ENCODE data around the gene ATP9A. TPM values are rescaled to one million over a fixed set of nuclear protein-coding genes. Genes with fewer than 3 reads are reported as not detected.
A peak's percentile ranks its signal among the peaks of the same experiment; 100 is the strongest.

Gene ATP9A
- total RNA-seq, 1 experiment from 2014 or later, result 12.1 TPM

GRCh38 chr20:51810155-51811041 lies 42.2 kb upstream of the ATP9A start:
- Histone ChIP-seq H2BK12ac (ENCODE audit: insufficient read length, low read depth, low read length) (no peak overlapping the region), H2BK15ac (ENCODE audit: low read depth, low read length) (no peak overlapping the region), H3K27ac (ENCODE audit: insufficient read length, low read depth, low read length) (no peak overlapping the region), H3T11ph (ENCODE audit: low read length) (no peak overlapping the region), H4K91ac (ENCODE audit: insufficient read length, low read depth, low read length) (no peak overlapping the region), H3K27me3 (ENCODE audit: insufficient read depth, low read length) (no peaks in the 10 kb centered on the region), H3K4me1 (ENCODE audit: insufficient read depth, low read length) (peaks cover 4% of the 10 kb centered on the region; the same call in 1 of the 2 replicates), H3K23ac (ENCODE audit: insufficient read length, low read depth, low read length) (no peak overlapping the region), H3K14ac (ENCODE audit: insufficient read depth, low read length) (no peak overlapping the region), H2AK5ac (ENCODE audit: insufficient read length, low read length) (no peak overlapping the region), H2BK20ac (ENCODE audit: low read depth, low read length, poor library complexity, severe bottlenecking) (no peak overlapping the region), H2AFZ (ENCODE audit: low read length) (no peak overlapping the region), H3K79me2 (ENCODE audit: insufficient read depth, low read length) (no peaks in the 10 kb centered on the region), H3K4me2 (ENCODE audit: insufficient read depth, insufficient read length, low read length) (no peak overlapping the region), H2BK120ac (ENCODE audit: low read depth, low read length, poor library complexity, severe bottlenecking) (no peak overlapping the region), H4K20me1 (ENCODE audit: control insufficient read depth, insufficient read depth, insufficient read length) (no peaks in the 10 kb centered on the region), H3K56ac (ENCODE audit: insufficient read length, low read depth, low read length) (no peak overlapping the region), H3K9me3 (ENCODE audit: control insufficient read depth, low read depth, low read length) (no peaks in the 10 kb centered on the region), H3K23me2 (ENCODE audit: insufficient read length, low read depth, low read length, poor library complexity, severe bottlenecking) (no peaks in the 10 kb centered on the region), H4K8ac (replicated peaks; ENCODE audit: insufficient read length, low read depth, low read length) (no peak overlapping the region), H3K18ac (ENCODE audit: insufficient read length, low read depth, low read length) (no peak overlapping the region), H3K79me1 (ENCODE audit: insufficient read depth, low read depth, low read length, poor library complexity, severe bottlenecking) (no peaks in the 10 kb centered on the region), H3K4ac (ENCODE audit: low read depth, low read length) (no peak overlapping the region), H3K9ac (ENCODE audit: extremely low read depth, insufficient read length, low read length) (no peak overlapping the region), H2BK5ac (ENCODE audit: insufficient read length, low read length) (no peak overlapping the region), H4K5ac (ENCODE audit: insufficient read length, low read depth, low read length) (no peak overlapping the region)
- H3K27me3 Mint-ChIP-seq (ENCODE audit: low read depth), result no peaks in the 10 kb centered on the region
- WGBS (ENCODE audit: extremely low coverage, insufficient read length, low lambda C conversion rate), result no CpG with 5 or more reads among the region's 13 CpGs
- no peaks in the 10 kb centered on the region for H3K9me3 Mint-ChIP-seq
- TF ChIP-seq CTCF (conservative IDR thresholded peaks at IDR 0.05), result peak; percentile 53; the same call in 1 of the 3 replicates
- H3K4me3 Mint-ChIP-seq, result no peak overlapping the region
- H3K36me3 Mint-ChIP-seq (ENCODE audit: insufficient read depth in 1 of 3, low read depth in 3 of 3), result no peaks in the 10 kb centered on the region
- peak; percentile 40 for DNase-seq
- H3K4me1 Mint-ChIP-seq, result peaks cover 29 to 30% of the 10 kb centered on the region in 2 experiments
- peak overlapping the region in 2 of 3 experiments; percentile 30 to 60; a peak in 4 of 7 replicates for H3K27ac Mint-ChIP-seq

All from H9 (cell line).